Lower lobe of right lung (tissue), 2 donors: Measurements from ENCODE around the gene ENO4. TPM values are rescaled to one million over a fixed set of nuclear protein-coding genes. Genes with fewer than 3 reads are reported as not detected.

Source experiments
- ATAC-seq, 2 donors: fragments of 200-7000 bp; cut with Tn5 transposase; one replicate each; pipeline ENCODE4 v1.9.1; 2020 to 2022; ENCODE audit warnings: mild to moderate bottlenecking in 2 of 2, moderate library complexity in 2 of 2
- DNase-seq: peaks from one replicate; pipeline ENCODE4 v3.0.0-alpha.2; 2020
- H3K27ac ChIP-seq: fragments of 200-600 bp; one replicate; pipeline ENCODE4 v1.8.0; 2022
- H3K27me3 ChIP-seq: fragments of 200-600 bp; one replicate; pipeline ENCODE4 v1.8.0; 2022; ENCODE audit warnings: low read depth
- H3K36me3 ChIP-seq: fragments of 200-600 bp; one replicate; pipeline ENCODE4 v1.8.0; 2022; ENCODE audit warnings: mild to moderate bottlenecking
- H3K4me1 ChIP-seq: fragments of 200-600 bp; one replicate; pipeline ENCODE4 v1.8.0; 2022
- H3K4me3 ChIP-seq: fragments of 200-600 bp; one replicate; pipeline ENCODE4 v1.8.0; 2022; ENCODE audit warnings: mild to moderate bottlenecking
- H3K9me3 ChIP-seq: fragments of 200-600 bp; one replicate; pipeline ENCODE4 v1.8.0; 2022
- CTCF ChIP-seq: fragments of 200-600 bp; IDR thresholded peaks from one replicate; pipeline ENCODE4 v1.8.0; 2022; ENCODE audit warnings: antibody characterized with exemption, mild to moderate bottlenecking
- intact Hi-C: fragments of 100-400 bp; cut with DNase I; formaldehyde crosslinking; loops from one replicate; pipeline ENCODE4 v1.11.0; 2022
- total RNA-seq: library from RNA; stranded (reverse); fragmentation: NEBNext Ultra II Directional; extraction: Animal tissue kit (Norgen Biotek cat#: 25700); gene quantifications from one replicate; pipeline ENCODE4 v1.2.1, GENCODE V29; 2021
- donor health status: DM: no; HTN: yes; CAD: no; lungs with severe emphysema.

Gene ENO4
- total RNA-seq, 1 donor from 2014 or later, result 1.9 TPM

GRCh38 chr10:116868722-116869121 is 19.4 kb downstream of the ENO4 start:
- no peaks in the 10 kb centered on the region for H3K36me3 ChIP-seq
- H3K9me3 ChIP-seq, result no peaks in the 10 kb centered on the region
- intact Hi-C loops, result no loop called here
- H3K4me1 ChIP-seq, result no peaks in the 10 kb centered on the region
- DNase-seq, result no peak
- no peak for TF ChIP-seq CTCF
- ATAC-seq, result no peak
- H3K4me3 ChIP-seq, result no peak overlapping the region
- H3K27me3 ChIP-seq, result no peaks in the 10 kb centered on the region
- H3K27ac ChIP-seq, result no peak overlapping the region

GRCh38 chr10:116870949-116871348 is 21.6 kb downstream of the ENO4 start:
- H3K27ac ChIP-seq, result no peak overlapping the region
- no peaks in the 10 kb centered on the region for H3K9me3 ChIP-seq
- no peaks in the 10 kb centered on the region for H3K4me1 ChIP-seq
- no peak for DNase-seq
- H3K4me3 ChIP-seq, result no peak overlapping the region
- intact Hi-C loops, result no loop called here
- H3K36me3 ChIP-seq, result no peaks in the 10 kb centered on the region
- no peaks in the 10 kb centered on the region for H3K27me3 ChIP-seq
- no peak for TF ChIP-seq CTCF
- no peak for ATAC-seq

GRCh38 chr10:116873134-116873533 is 23.8 kb downstream of the ENO4 start:
- H3K36me3 ChIP-seq, result no peaks in the 10 kb centered on the region
- H3K9me3 ChIP-seq, result no peaks in the 10 kb centered on the region
- no peak overlapping the region for H3K27ac ChIP-seq
- intact Hi-C loops, result no loop called here
- H3K27me3 ChIP-seq, result no peaks in the 10 kb centered on the region
- no peak for TF ChIP-seq CTCF
- H3K4me3 ChIP-seq, result no peak overlapping the region
- no peaks in the 10 kb centered on the region for H3K4me1 ChIP-seq
- DNase-seq (no peak), ATAC-seq (no peak)

GRCh38 chr10:116875897-116876296 is 26.6 kb downstream of the ENO4 start:
- TF ChIP-seq CTCF, result no peak
- no peaks in the 10 kb centered on the region for H3K27me3 ChIP-seq
- H3K9me3 ChIP-seq, result no peaks in the 10 kb centered on the region
- no peaks in the 10 kb centered on the region for H3K36me3 ChIP-seq
- intact Hi-C loops, result no loop called here
- no peak for ATAC-seq
- no peak for DNase-seq
- no peaks in the 10 kb centered on the region for H3K4me1 ChIP-seq
- no peak overlapping the region for H3K4me3 ChIP-seq
- H3K27ac ChIP-seq, result no peak overlapping the region

GRCh38 chr10:116877391-116877790 is 28.1 kb downstream of the ENO4 start:
- Histone ChIP-seq H3K27ac (no peak overlapping the region), H3K36me3 (no peaks in the 10 kb centered on the region), H3K9me3 (no peaks in the 10 kb centered on the region), H3K27me3 (no peaks in the 10 kb centered on the region), H3K4me3 (no peak overlapping the region), H3K4me1 (no peaks in the 10 kb centered on the region)
- no peak for ATAC-seq
- intact Hi-C loops, result no loop called here
- no peak for TF ChIP-seq CTCF
- no peak for DNase-seq

GRCh38 chr10:116878123-116878522 is 28.8 kb downstream of the ENO4 start:
- H3K27me3 ChIP-seq, result no peaks in the 10 kb centered on the region
- ATAC-seq (no peak), DNase-seq (no peak)
- no peaks in the 10 kb centered on the region for H3K9me3 ChIP-seq
- H3K4me1 ChIP-seq, result no peaks in the 10 kb centered on the region
- intact Hi-C loops, result no loop called here
- H3K27ac ChIP-seq, result no peak overlapping the region
- no peak overlapping the region for H3K4me3 ChIP-seq
- no peak for TF ChIP-seq CTCF
- H3K36me3 ChIP-seq, result no peaks in the 10 kb centered on the region
